Stimulated activated CD4-positive, alpha-beta T cell treated with anti-CD3 and anti-CD28 coated beads, Interleukin-4, amount 100 ng/mL, for 4 hours (primary cell): Measurements from ENCODE around the gene SETDB2.

ENCODE experiments used
- DNase-seq, 2 experiments: peaks; one replicate each; pipeline ENCODE4 v3.0.0-alpha.2; 2020

The SETDB2 gene

GRCh38 chr13:49435992-49436391 is 8.1 kb upstream of the SETDB2 start:
- DNase-seq: no peak

GRCh38 chr13:49436890-49437289 is 7.2 kb upstream of the SETDB2 start:
- DNase-seq: no peak

- no peak for DNase-seq
These were observed 6.4 kb upstream of the SETDB2 start for GRCh38 chr13:49437705-49438104.

GRCh38 chr13:49439609-49440008 is 4.5 kb upstream of the SETDB2 start:
- no peak for DNase-seq

- DNase-seq: no peak
These were observed 2.8 kb upstream of the SETDB2 start for GRCh38 chr13:49441312-49441711.

- no peak for DNase-seq
These were observed 2.2 kb upstream of the SETDB2 start for GRCh38 chr13:49441846-49442245.

GRCh38 chr13:49443357-49443703 is 744 bp upstream of the SETDB2 start:
- no peak for DNase-seq

- DNase-seq: peak in 1 of 2 experiments; percentile 40
These were observed 686 bp downstream of the SETDB2 start for GRCh38 chr13:49444524-49445395.

- no peak for DNase-seq
These were observed 2.4 kb downstream of the SETDB2 start for GRCh38 chr13:49446473-49446872.

- DNase-seq: no peak
These were observed 4.7 kb downstream of the SETDB2 start for GRCh38 chr13:49448753-49449152.

- DNase-seq: no peak
These were observed 6.2 kb downstream of the SETDB2 start for GRCh38 chr13:49450105-49450819.

GRCh38 chr13:49452725-49453457 is 8.8 kb downstream of the SETDB2 start:
- DNase-seq: no peak

GRCh38 chr13:49453465-49453864 is 9.4 kb downstream of the SETDB2 start:
- no peak for DNase-seq

GRCh38 chr13:49454388-49455006 is 10.4 kb downstream of the SETDB2 start:
- no peak for DNase-seq

- DNase-seq: no peak
These were observed 10.9 kb downstream of the SETDB2 start for GRCh38 chr13:49455007-49455398.

- DNase-seq: no peak
These were observed 12.1 kb downstream of the SETDB2 start for GRCh38 chr13:49456156-49456555.

- no peak for DNase-seq
These were observed 13.1 kb downstream of the SETDB2 start for GRCh38 chr13:49457221-49457620.

GRCh38 chr13:49459580-49459979 is 15.5 kb downstream of the SETDB2 start:
- DNase-seq: no peak

GRCh38 chr13:49464085-49464484 is 20.0 kb downstream of the SETDB2 start:
- no peak for DNase-seq

GRCh38 chr13:49464621-49465325 is 20.7 kb downstream of the SETDB2 start:
- DNase-seq: no peak

GRCh38 chr13:49466292-49466838 is 22.3 kb downstream of the SETDB2 start:
- DNase-seq: no peak

GRCh38 chr13:49472186-49472585 is 28.1 kb downstream of the SETDB2 start:
- DNase-seq: no peak
